K562 (cell line): Measurements from ENCODE around the gene ARHGAP26. TPM values are rescaled to one million over a fixed set of nuclear protein-coding genes. Genes with fewer than 3 reads are reported as not detected.
A peak's percentile ranks its signal among the peaks of the same experiment; 100 is the strongest.

Experiments
- ATAC-seq: fragments of 200-7000 bp; cut with Tn5 transposase; 3 replicates; pipeline ENCODE4 v1.9.1; 2020; ENCODE audit warnings: moderate library complexity
- BruUV-seq: library from RNA; stranded (reverse); fragments of 400-500 nt; replicated peaks from 2 replicates; lab custom pipeline; 2021; lab: Mats Ljungman, UMichigan
- CTCF ChIA-PET: fragments of 300-600 bp; formaldehyde crosslinking; extraction: SDS; loops from one replicate; lab custom pipeline; 2021; ENCODE audit warnings: low intra/inter-chr PET ratio; lab: Yijun Ruan, JAX
- POLR2A ChIA-PET: fragments of 300-600, 350-650 bp; sonication (Branson Sonifier 250); formaldehyde crosslinking; extraction: SDS; loops from one replicate; lab custom pipeline; 2021; ENCODE audit warnings: antibody characterized with exemption, inconsistent platforms; lab: Yijun Ruan, JAX
- DNase-seq, 4 experiments: peaks; one replicate each; pipeline versions ENCODE4 v3.0.0 to v3.0.0-alpha.2; 2011 to 2018; ENCODE audit warnings: low spot score in 3 of 4, mixed read lengths in 3 of 4; ENCODE audit errors: extremely low read depth in 1 of 4
- FAIRE-seq: peaks from 2 replicates; lab custom pipeline; 2011; peaks lifted over from hg19 to GRCh38; lab: Jason Lieb, UNC
- H2AFZ ChIP-seq: 2 replicates; pipeline ENCODE4 v1.6.0; 2011; ENCODE audit warnings: low read depth, low read length, control low read depth, inconsistent platforms
- H3K27ac ChIP-seq: fragments of 200-600 bp; 3 replicates; pipeline ENCODE4 v1.8.0; 2011; ENCODE audit warnings: low read depth, mild to moderate bottlenecking, control low read depth, inconsistent platforms, low read length, moderate library complexity, mixed read lengths; ENCODE audit errors: extremely low read depth
- H3K27me3 ChIP-seq, 2 experiments: fragments of 300-600 bp in 1 of 2; 2 replicates in 1 of 2; 3 replicates in 1 of 2; pipeline versions ENCODE4 v1.6.0 to v1.8.0; 2011; ENCODE audit warnings: inconsistent platforms in 2 of 2, low read length in 2 of 2, mild to moderate bottlenecking in 1 of 2, mixed read lengths in 1 of 2, moderate library complexity in 1 of 2; ENCODE audit not compliant: control insufficient read depth in 2 of 2, insufficient read depth in 2 of 2
- H3K36me3 ChIP-seq: fragments of 300-600 bp; 3 replicates; pipeline ENCODE4 v1.8.0; 2011; ENCODE audit warnings: mild to moderate bottlenecking, low read length, inconsistent platforms; ENCODE audit not compliant: control insufficient read depth, insufficient read depth
- H3K4me1 ChIP-seq, 2 experiments: fragments of 200-600 bp in 1 of 2; replicated peaks in 1 of 2; 2 replicates in 1 of 2; 3 replicates in 1 of 2; pipeline versions ENCODE4 v1.5.1 to v1.8.0; 2011; ENCODE audit warnings: inconsistent platforms in 2 of 2, low read length in 2 of 2, mild to moderate bottlenecking in 1 of 2, mixed read lengths in 1 of 2, moderate library complexity in 1 of 2; ENCODE audit not compliant: control insufficient read depth in 2 of 2, insufficient read depth in 2 of 2
- H3K4me2 ChIP-seq: 2 replicates; pipeline ENCODE4 v1.6.1; 2011; ENCODE audit warnings: low read length, control low read depth, inconsistent platforms, mixed read lengths; ENCODE audit not compliant: insufficient read depth
- H3K4me3 ChIP-seq: fragments of 200-600 bp; sonication (generic), shearing (Covaris generic); 2 replicates; pipeline ENCODE4 v1.5.1; 2016; ENCODE audit warnings: control low read depth, inconsistent platforms
- H3K79me2 ChIP-seq: fragments of 200-600 bp; 3 replicates; pipeline ENCODE4 v1.8.0; 2011; ENCODE audit warnings: low read length, inconsistent platforms; ENCODE audit not compliant: control insufficient read depth, insufficient read depth
- H3K9ac ChIP-seq, 2 experiments: 2 replicates each; pipeline versions ENCODE4 v1.6.0 to v1.6.1; 2011; ENCODE audit warnings: low read depth in 2 of 2, low read length in 2 of 2, control low read depth in 1 of 2, inconsistent platforms in 1 of 2, mild to moderate bottlenecking in 1 of 2, mixed read lengths in 1 of 2; ENCODE audit not compliant: insufficient read depth in 1 of 2
- H3K9me1 ChIP-seq: one replicate; pipeline ENCODE4 v1.6.0; 2011; ENCODE audit warnings: inconsistent platforms, mild to moderate bottlenecking, low read length, moderate library complexity; ENCODE audit not compliant: control insufficient read depth, insufficient read depth
- H3K9me3 ChIP-seq: replicated peaks from 2 replicates; pipeline ENCODE4 v1.5.1; 2011; ENCODE audit warnings: low read depth, low read length, inconsistent platforms; ENCODE audit not compliant: control insufficient read depth, insufficient read depth
- H4K20me1 ChIP-seq: replicated peaks from 2 replicates; pipeline ENCODE4 v1.6.1; 2011; ENCODE audit warnings: low read length, inconsistent platforms, mixed read lengths; ENCODE audit not compliant: control insufficient read depth, insufficient read depth
- ASH1L ChIP-seq: fragments of 450-650 bp; IDR thresholded peaks from 2 replicates; pipeline ENCODE4 v1.6.1; 2018; ENCODE audit warnings: borderline replicate concordance, mild to moderate bottlenecking, low read depth; ENCODE audit not compliant: partially characterized antibody
- ATF1 ChIP-seq, 2 experiments: fragments of 450-650 bp in 1 of 2; IDR thresholded peaks; 2 replicates each; pipeline ENCODE4 v1.6.1; 2016; ENCODE audit warnings: missing compliant biosample characterization in 1 of 2, missing genetic modification characterization in 1 of 2
- ATF7 ChIP-seq: fragments of 450-650 bp; IDR thresholded peaks from 2 replicates; pipeline ENCODE4 v1.7.1; 2014; ENCODE audit warnings: mild to moderate bottlenecking, moderate library complexity
- BRCA1 ChIP-seq, 2 experiments: fragments of 450-650 bp in 1 of 2; sonication (generic) in 1 of 2; formaldehyde crosslinking in 1 of 2; IDR thresholded peaks; 2 replicates each; pipeline versions ENCODE4 v1.5.0 to v1.6.1; 2017 to 2020; ENCODE audit warnings: mild to moderate bottlenecking in 1 of 2, missing genetic modification reagents in 1 of 2
- CBX1 ChIP-seq: sonication (generic); IDR thresholded peaks from 2 replicates; pipeline ENCODE4 v1.6.1; 2016; ENCODE audit warnings: antibody characterized with exemption, low read depth, mild to moderate bottlenecking
- GABPB2 ChIP-seq: fragments of 250-450 bp; sonication (Bioruptor Pico); conservative IDR thresholded peaks from 2 replicates; pipeline ENCODE4 v1.5.1; 2021; ENCODE audit warnings: mild to moderate bottlenecking
- HDAC2 ChIP-seq: fragments of 450-650 bp; IDR thresholded peaks from 2 replicates; pipeline ENCODE4 v1.6.1; 2016; ENCODE audit warnings: mild to moderate bottlenecking
- KAT2B ChIP-seq: IDR thresholded peaks from one replicate; pipeline ENCODE4 v1.6.1; 2012; ENCODE audit warnings: low read depth, mild to moderate bottlenecking, control low read depth, inconsistent platforms, low read length, moderate library complexity
- KLF1 ChIP-seq: fragments of 450-650 bp; IDR thresholded peaks from 2 replicates; pipeline ENCODE4 v1.6.1; 2016; ENCODE audit warnings: missing genetic modification characterization, missing compliant biosample characterization
- MYNN ChIP-seq, 2 experiments: sonication (generic); formaldehyde crosslinking in 1 of 2; IDR thresholded peaks; 2 replicates each; pipeline versions ENCODE4 v1.5.0 to v1.6.1; 2016 to 2020; ENCODE audit warnings: antibody characterized with exemption in 1 of 2, missing genetic modification reagents in 1 of 2
- ZNF24 ChIP-seq: fragments of 450-650 bp; IDR thresholded peaks from 2 replicates; pipeline ENCODE4 v1.6.1; 2016
- ZNF431 ChIP-seq: sonication (generic); formaldehyde crosslinking; IDR thresholded peaks from 2 replicates; pipeline ENCODE4 v1.8.0; 2022; ENCODE audit warnings: mild to moderate bottlenecking, missing genetic modification reagents
- WGBS: fragments of 100-300 bp; shearing (Covaris generic); methylation state at CpG from one replicate; pipeline ENCODE4 v1.1.6; 2016; ENCODE audit warnings: low coverage, mixed read lengths; ENCODE audit not compliant: insufficient coverage; ENCODE audit errors: missing lambda C conversion rate; 5-methylcytosine and 5-hydroxymethylcytosine counted together
- in situ Hi-C: fragments of 300-500 bp; cut with MboI; formaldehyde crosslinking; loops from 4 replicates; pipeline ENCODE4 v1.15.0; 2018; ENCODE audit warnings: inconsistent platforms, mixed read lengths
- intact Hi-C: fragments of 100-400 bp; cut with micrococcal nuclease; formaldehyde crosslinking; loops from 2 replicates; pipeline ENCODE4 v1.14.2; 2022
- polyA plus RNA-seq, 8 experiments: library from polyadenylated mRNA; depleted of rRNA in 4 of 8; stranded (reverse) in 5 of 8; unstranded in 3 of 8; fragments of >200 nt; fragmentation: Nextera tagmentation in 2 of 8; fragmentation: Illumina TruSeq in 1 of 8; extraction: Ambion mirVana in 2 of 8; extraction: Trizol in 1 of 8; gene quantifications; 2 replicates each; pipeline versions ENCODE4 v1.2.1 to v1.2.3, GENCODE V29; 2011 to 2014; ENCODE audit warnings: inconsistent platforms in 1 of 8, missing spikeins in 1 of 8
- total RNA-seq, 7 experiments: library from RNA; depleted of rRNA in 6 of 7; stranded (reverse); fragments of >200 nt in 6 of 7; fragmentation: Illumina TruSeq in 2 of 7; extraction: Trizol in 2 of 7; gene quantifications; 2 replicates each; pipeline versions ENCODE4 v1.2.1 to v1.2.3, GENCODE V29; 2011 to 2021; ENCODE audit warnings: low replicate concordance in 1 of 7
- TF ChIP-seq, protein P1 (sequence below): fragments of 250-450 bp; sonication (Bioruptor Pico); IDR thresholded peaks from 2 replicates; pipeline ENCODE4 v1.8.0; 2022; ENCODE audit warnings: moderate library complexity, mild to moderate bottlenecking, inconsistent platforms
- TF ChIP-seq, protein P2 (sequence below): fragments of 450-650 bp; IDR thresholded peaks from 2 replicates; pipeline ENCODE4 v1.7.1; 2018; ENCODE audit warnings: mild to moderate bottlenecking, low read depth; ENCODE audit not compliant: partially characterized antibody
- TF ChIP-seq, protein P3 (sequence below): fragments of 450-650 bp; IDR thresholded peaks from 2 replicates; pipeline ENCODE4 v1.6.1; 2016; ENCODE audit warnings: mild to moderate bottlenecking

ARHGAP26 gene
- total and polyA plus RNA-seq, 9 of the 15 experiments (the other 6 are each of a cell fraction or from before 2014, with no cell fraction given), result 0.13 to 1.1 (median 0.55) TPM

GRCh38 chr5:142910128-142910527 is 140.0 kb downstream of the ARHGAP26 start:
- FAIRE-seq, result no peak
- in situ Hi-C loops, result no loop called here
- no peak for ATAC-seq
- H3K9me3 ChIP-seq, result no peaks in the 10 kb centered on the region
- H2AFZ ChIP-seq, result no peak overlapping the region
- H3K79me2 ChIP-seq, result no peaks in the 10 kb centered on the region
- WGBS, result 0% methylated on average over 6 of the region's 6 CpGs
- intact Hi-C loops, result no loop called here
- H3K9me1 ChIP-seq, result no peaks in the 10 kb centered on the region
- no TSS peak for BruUV-seq
- H3K4me1 ChIP-seq, result no peaks in the 10 kb centered on the region
- DNase-seq, result no peak
- no peak overlapping the region for H3K4me3 ChIP-seq
- no peaks in the 10 kb centered on the region for H3K36me3 ChIP-seq
- H3K4me2 ChIP-seq, result no peak overlapping the region
- no peaks in the 10 kb centered on the region for H4K20me1 ChIP-seq
- ChIA-PET POLR2A (no interaction called here), CTCF (no interaction called here)
- H3K27me3 ChIP-seq, result peaks cover 0 to 4% of the 10 kb centered on the region in 2 experiments; a peak in 1 of 5 replicates
- H3K27ac ChIP-seq, result no peak overlapping the region
- no peak overlapping the region for H3K9ac ChIP-seq
- TF ChIP-seq GABPB2 (no peak), CBX1 (no peak), KAT2B (no peak), KLF1 (tag) (no peak), HDAC2 (no peak), BRCA1 (IDR thresholded peaks at IDR 0.05) (no peak), BRCA1 (CRISPR knock-in tag; IDR thresholded peaks at IDR 0.05) (no peak), ASH1L (no peak), ATF1 (CRISPR knock-in tag; IDR thresholded peaks at IDR 0.05) (no peak), ATF1 (tag; IDR thresholded peaks at IDR 0.05) (0 out of 2 replicates have a peak, but pooled peaks have one; percentile 29), ZNF24 (no peak), ZNF431 (CRISPR knock-in tag) (no peak), ATF7 (peak; percentile 69; the same call in 1 of the 2 replicates), MYNN (IDR thresholded peaks at IDR 0.05) (no peak), MYNN (CRISPR knock-in tag; IDR thresholded peaks at IDR 0.05) (no peak)
- TF ChIP-seq, protein P1, sequence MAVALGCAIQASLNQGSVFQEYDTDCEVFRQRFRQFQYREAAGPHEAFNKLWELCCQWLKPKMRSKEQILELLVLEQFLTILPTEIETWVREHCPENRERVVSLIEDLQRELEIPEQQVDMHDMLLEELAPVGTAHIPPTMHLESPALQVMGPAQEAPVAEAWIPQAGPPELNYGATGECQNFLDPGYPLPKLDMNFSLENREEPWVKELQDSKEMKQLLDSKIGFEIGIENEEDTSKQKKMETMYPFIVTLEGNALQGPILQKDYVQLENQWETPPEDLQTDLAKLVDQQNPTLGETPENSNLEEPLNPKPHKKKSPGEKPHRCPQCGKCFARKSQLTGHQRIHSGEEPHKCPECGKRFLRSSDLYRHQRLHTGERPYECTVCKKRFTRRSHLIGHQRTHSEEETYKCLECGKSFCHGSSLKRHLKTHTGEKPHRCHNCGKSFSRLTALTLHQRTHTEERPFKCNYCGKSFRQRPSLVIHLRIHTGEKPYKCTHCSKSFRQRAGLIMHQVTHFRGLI (CRISPR knock-in tag), result no peak
- TF ChIP-seq, protein P2, sequence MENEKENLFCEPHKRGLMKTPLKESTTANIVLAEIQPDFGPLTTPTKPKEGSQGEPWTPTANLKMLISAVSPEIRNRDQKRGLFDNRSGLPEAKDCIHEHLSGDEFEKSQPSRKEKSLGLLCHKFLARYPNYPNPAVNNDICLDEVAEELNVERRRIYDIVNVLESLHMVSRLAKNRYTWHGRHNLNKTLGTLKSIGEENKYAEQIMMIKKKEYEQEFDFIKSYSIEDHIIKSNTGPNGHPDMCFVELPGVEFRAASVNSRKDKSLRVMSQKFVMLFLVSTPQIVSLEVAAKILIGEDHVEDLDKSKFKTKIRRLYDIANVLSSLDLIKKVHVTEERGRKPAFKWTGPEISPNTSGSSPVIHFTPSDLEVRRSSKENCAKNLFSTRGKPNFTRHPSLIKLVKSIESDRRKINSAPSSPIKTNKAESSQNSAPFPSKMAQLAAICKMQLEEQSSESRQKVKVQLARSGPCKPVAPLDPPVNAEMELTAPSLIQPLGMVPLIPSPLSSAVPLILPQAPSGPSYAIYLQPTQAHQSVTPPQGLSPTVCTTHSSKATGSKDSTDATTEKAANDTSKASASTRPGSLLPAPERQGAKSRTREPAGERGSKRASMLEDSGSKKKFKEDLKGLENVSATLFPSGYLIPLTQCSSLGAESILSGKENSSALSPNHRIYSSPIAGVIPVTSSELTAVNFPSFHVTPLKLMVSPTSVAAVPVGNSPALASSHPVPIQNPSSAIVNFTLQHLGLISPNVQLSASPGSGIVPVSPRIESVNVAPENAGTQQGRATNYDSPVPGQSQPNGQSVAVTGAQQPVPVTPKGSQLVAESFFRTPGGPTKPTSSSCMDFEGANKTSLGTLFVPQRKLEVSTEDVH, result no peak
- TF ChIP-seq, protein P3, sequence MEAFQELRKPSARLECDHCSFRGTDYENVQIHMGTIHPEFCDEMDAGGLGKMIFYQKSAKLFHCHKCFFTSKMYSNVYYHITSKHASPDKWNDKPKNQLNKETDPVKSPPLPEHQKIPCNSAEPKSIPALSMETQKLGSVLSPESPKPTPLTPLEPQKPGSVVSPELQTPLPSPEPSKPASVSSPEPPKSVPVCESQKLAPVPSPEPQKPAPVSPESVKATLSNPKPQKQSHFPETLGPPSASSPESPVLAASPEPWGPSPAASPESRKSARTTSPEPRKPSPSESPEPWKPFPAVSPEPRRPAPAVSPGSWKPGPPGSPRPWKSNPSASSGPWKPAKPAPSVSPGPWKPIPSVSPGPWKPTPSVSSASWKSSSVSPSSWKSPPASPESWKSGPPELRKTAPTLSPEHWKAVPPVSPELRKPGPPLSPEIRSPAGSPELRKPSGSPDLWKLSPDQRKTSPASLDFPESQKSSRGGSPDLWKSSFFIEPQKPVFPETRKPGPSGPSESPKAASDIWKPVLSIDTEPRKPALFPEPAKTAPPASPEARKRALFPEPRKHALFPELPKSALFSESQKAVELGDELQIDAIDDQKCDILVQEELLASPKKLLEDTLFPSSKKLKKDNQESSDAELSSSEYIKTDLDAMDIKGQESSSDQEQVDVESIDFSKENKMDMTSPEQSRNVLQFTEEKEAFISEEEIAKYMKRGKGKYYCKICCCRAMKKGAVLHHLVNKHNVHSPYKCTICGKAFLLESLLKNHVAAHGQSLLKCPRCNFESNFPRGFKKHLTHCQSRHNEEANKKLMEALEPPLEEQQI, result no peak
